Thyroid gland (tissue), 4 donors: ENCODE results near the gene TCP10L.

Source experiments
- POLR2A ChIP-seq, 2 donors: fragments of 450-650 bp; IDR thresholded peaks; one replicate each; pipeline ENCODE4 v1.6.1; 2017; ENCODE audit warnings: antibody characterized with exemption in 2 of 2, mild to moderate bottlenecking in 2 of 2, moderate library complexity in 1 of 2
- TF ChIP-seq, protein P1 (sequence below), 6 experiments: fragments of 200-600 bp in 3 of 6; fragments of 450-650 bp in 3 of 6; sonication (generic) in 3 of 6; IDR thresholded peaks; one replicate each; pipeline ENCODE4 v1.5.1; 2016 to 2019; ENCODE audit warnings: antibody characterized with exemption in 6 of 6, mild to moderate bottlenecking in 2 of 6, inconsistent platforms in 1 of 6, moderate library complexity in 1 of 6

- TF ChIP-seq, protein P1, sequence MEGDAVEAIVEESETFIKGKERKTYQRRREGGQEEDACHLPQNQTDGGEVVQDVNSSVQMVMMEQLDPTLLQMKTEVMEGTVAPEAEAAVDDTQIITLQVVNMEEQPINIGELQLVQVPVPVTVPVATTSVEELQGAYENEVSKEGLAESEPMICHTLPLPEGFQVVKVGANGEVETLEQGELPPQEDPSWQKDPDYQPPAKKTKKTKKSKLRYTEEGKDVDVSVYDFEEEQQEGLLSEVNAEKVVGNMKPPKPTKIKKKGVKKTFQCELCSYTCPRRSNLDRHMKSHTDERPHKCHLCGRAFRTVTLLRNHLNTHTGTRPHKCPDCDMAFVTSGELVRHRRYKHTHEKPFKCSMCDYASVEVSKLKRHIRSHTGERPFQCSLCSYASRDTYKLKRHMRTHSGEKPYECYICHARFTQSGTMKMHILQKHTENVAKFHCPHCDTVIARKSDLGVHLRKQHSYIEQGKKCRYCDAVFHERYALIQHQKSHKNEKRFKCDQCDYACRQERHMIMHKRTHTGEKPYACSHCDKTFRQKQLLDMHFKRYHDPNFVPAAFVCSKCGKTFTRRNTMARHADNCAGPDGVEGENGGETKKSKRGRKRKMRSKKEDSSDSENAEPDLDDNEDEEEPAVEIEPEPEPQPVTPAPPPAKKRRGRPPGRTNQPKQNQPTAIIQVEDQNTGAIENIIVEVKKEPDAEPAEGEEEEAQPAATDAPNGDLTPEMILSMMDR (IDR thresholded peaks at IDR 0.05), result no peak
- no peak for TF ChIP-seq POLR2A (IDR thresholded peaks at IDR 0.05)
These were observed 7.7 kb upstream of the TCP10L start for GRCh38 chr21:32592929-32593502.
